Progenitor cell of endocrine pancreas (in vitro differentiated cells): Measurements from ENCODE around the gene SPAG16. TPM values are rescaled to one million over a fixed set of nuclear protein-coding genes. Genes with fewer than 3 reads are reported as not detected.

Experiments used
- DNase-seq: peaks from one replicate; pipeline ENCODE4 v3.0.0; 2021; ENCODE audit warnings: low spot score; ENCODE audit not compliant: unreplicated experiment
- H3K27ac Mint-ChIP-seq: 2 replicates; pipeline ENCODE4 v1.8.0; 2021; ENCODE audit warnings: mild to moderate bottlenecking, moderate library complexity, mixed read lengths
- H3K27me3 Mint-ChIP-seq: 2 replicates; pipeline ENCODE4 v1.8.0; 2021; ENCODE audit warnings: mixed read lengths
- H3K36me3 Mint-ChIP-seq: 2 replicates; pipeline ENCODE4 v1.8.0; 2022; ENCODE audit warnings: mixed read lengths; ENCODE audit not compliant: insufficient read depth
- H3K4me1 Mint-ChIP-seq: 2 replicates; pipeline ENCODE4 v1.8.0; 2021; ENCODE audit warnings: low read depth, mixed read lengths
- H3K4me3 Mint-ChIP-seq: 2 replicates; pipeline ENCODE4 v1.8.0; 2021; ENCODE audit warnings: low read depth, mild to moderate bottlenecking, moderate library complexity, mixed read lengths
- H3K9me3 Mint-ChIP-seq: 2 replicates; pipeline ENCODE4 v1.8.0; 2021; ENCODE audit warnings: low read depth, mixed read lengths
- CTCF ChIP-seq: fragments of 200-600 bp; sonication (generic); IDR thresholded peaks from one replicate; pipeline ENCODE4 v1.5.0; 2021; ENCODE audit warnings: antibody characterized with exemption, mild to moderate bottlenecking; ENCODE audit not compliant: unreplicated experiment
- total RNA-seq: library from RNA; stranded (reverse); gene quantifications from 2 replicates; pipeline ENCODE4 v1.2.1, GENCODE V29; 2021

The SPAG16 gene
- total RNA-seq, 1 donor from 2014 or later, result 52.8 TPM

- no peaks in the 10 kb centered on the region for H3K27me3 Mint-ChIP-seq
- H3K27ac Mint-ChIP-seq, result no peak overlapping the region
- TF ChIP-seq CTCF, result no peak
- H3K36me3 Mint-ChIP-seq, result no peaks in the 10 kb centered on the region
- no peaks in the 10 kb centered on the region for H3K4me1 Mint-ChIP-seq
- H3K4me3 Mint-ChIP-seq, result no peak overlapping the region
- DNase-seq, result no peak
- H3K9me3 Mint-ChIP-seq, result peaks cover 13% of the 10 kb centered on the region
These were observed 919.0 kb downstream of the SPAG16 start for GRCh38 chr2:214203214-214203613.

- Mint-ChIP-seq H3K9me3 (peaks cover 11% of the 10 kb centered on the region), H3K27me3 (no peaks in the 10 kb centered on the region), H3K4me3 (no peak overlapping the region), H3K27ac (no peak overlapping the region), H3K4me1 (no peaks in the 10 kb centered on the region), H3K36me3 (no peaks in the 10 kb centered on the region)
- DNase-seq, result no peak
- no peak for TF ChIP-seq CTCF
These were observed 919.6 kb downstream of the SPAG16 start for GRCh38 chr2:214203744-214204289.

GRCh38 chr2:214215107-214215506 lies 930.8 kb downstream of the SPAG16 start:
- Mint-ChIP-seq H3K27me3 (no peaks in the 10 kb centered on the region), H3K4me3 (no peak overlapping the region), H3K9me3 (peaks cover 4% of the 10 kb centered on the region), H3K36me3 (no peaks in the 10 kb centered on the region), H3K4me1 (peaks cover 6% of the 10 kb centered on the region), H3K27ac (no peak overlapping the region)
- no peak for DNase-seq
- no peak for TF ChIP-seq CTCF

- TF ChIP-seq CTCF, result no peak
- no peaks in the 10 kb centered on the region for H3K27me3 Mint-ChIP-seq
- H3K27ac Mint-ChIP-seq, result no peak overlapping the region
These were observed 932.9 kb downstream of the SPAG16 start for GRCh38 chr2:214217136-214217535.

GRCh38 chr2:214217599-214217998 lies 933.3 kb downstream of the SPAG16 start:
- Mint-ChIP-seq H3K4me3 (no peak overlapping the region), H3K36me3 (no peaks in the 10 kb centered on the region), H3K4me1 (peaks cover 6% of the 10 kb centered on the region), H3K27ac (no peak overlapping the region), H3K27me3 (no peaks in the 10 kb centered on the region), H3K9me3 (no peaks in the 10 kb centered on the region)
- no peak for DNase-seq
- TF ChIP-seq CTCF, result no peak

More at GRCh38 chr2:214217136-214217535, 932.9 kb downstream of the SPAG16 start:
- no peak overlapping the region for H3K4me3 Mint-ChIP-seq
- H3K9me3 Mint-ChIP-seq, result peaks cover 2% of the 10 kb centered on the region
- H3K36me3 Mint-ChIP-seq, result no peaks in the 10 kb centered on the region
- DNase-seq, result no peak
- H3K4me1 Mint-ChIP-seq, result peaks cover 6% of the 10 kb centered on the region
